Karpas-422 (cell line): ENCODE measurements around the gene SLC25A1. TPM values are rescaled to one million over a fixed set of nuclear protein-coding genes. Genes with fewer than 3 reads are reported as not detected.

Source experiments
- DNase-seq: peaks from one replicate; pipeline ENCODE4 v3.0.0-alpha.2; 2015
- H2AFZ ChIP-seq: fragments of 200-600 bp; sonication (generic); 2 replicates; pipeline ENCODE4 v1.6.1; 2014; ENCODE audit warnings: antibody characterized with exemption, low read length, mixed read lengths
- H3K27ac ChIP-seq: fragments of 200-600 bp; sonication (generic); 2 replicates; pipeline ENCODE4 v1.5.1; 2014; ENCODE audit warnings: mild to moderate bottlenecking, low read length, moderate library complexity
- H3K27me3 ChIP-seq: fragments of 200-600 bp; sonication (generic); 2 replicates; pipeline ENCODE4 v1.6.1; 2014; ENCODE audit warnings: low read length, mixed read lengths
- H3K36me3 ChIP-seq: fragments of 200-600 bp; sonication (generic); 2 replicates; pipeline ENCODE4 v1.6.1; 2014; ENCODE audit warnings: low read length, mixed read lengths; ENCODE audit not compliant: insufficient read depth
- H3K4me1 ChIP-seq: fragments of 200-600 bp; sonication (generic); 2 replicates; pipeline ENCODE4 v1.6.1; 2014; ENCODE audit warnings: mild to moderate bottlenecking, low read length, mixed read lengths
- H3K4me2 ChIP-seq: fragments of 200-600 bp; sonication (generic); 2 replicates; pipeline ENCODE4 v1.6.1; 2014; ENCODE audit warnings: low read length, low read depth, mild to moderate bottlenecking; ENCODE audit not compliant: poor library complexity, severe bottlenecking
- H3K4me3 ChIP-seq: fragments of 200-600 bp; sonication (generic); 2 replicates; pipeline ENCODE4 v1.5.1; 2014; ENCODE audit warnings: mild to moderate bottlenecking, antibody characterized with exemption, low read length, mixed read lengths
- H3K79me2 ChIP-seq: fragments of 200-600 bp; sonication (generic); 2 replicates; pipeline ENCODE4 v1.6.1; 2014; ENCODE audit warnings: mild to moderate bottlenecking, low read length, mixed read lengths
- H3K9ac ChIP-seq: fragments of 200-600 bp; sonication (generic); 2 replicates; pipeline ENCODE4 v1.6.0; 2014; ENCODE audit warnings: low read length
- H3K9me2 ChIP-seq: fragments of 200-600 bp; sonication (generic), shearing (Covaris generic); replicated peaks from 2 replicates; pipeline ENCODE4 v1.6.0; 2014; ENCODE audit warnings: mild to moderate bottlenecking, low read length, moderate library complexity; ENCODE audit not compliant: insufficient read depth
- H3K9me3 ChIP-seq: fragments of 300-700, 200-600 bp; sonication (generic); 2 replicates; pipeline ENCODE4 v1.6.1; 2014; ENCODE audit warnings: low read length, mixed read lengths
- H4K20me1 ChIP-seq: fragments of 200-600 bp; sonication (generic); 2 replicates; pipeline ENCODE4 v1.6.1; 2014; ENCODE audit warnings: mild to moderate bottlenecking, antibody characterized with exemption, low read length, low read depth; ENCODE audit not compliant: insufficient read depth
- total RNA-seq: library from RNA; depleted of rRNA; stranded (reverse); fragments of >200 nt; shearing (Covaris generic); gene quantifications from 2 replicates; pipeline ENCODE4 v1.2.3, GENCODE V29; 2014; ENCODE audit warnings: low replicate concordance

The SLC25A1 gene
- total RNA-seq, 1 experiment from 2014 or later = 163 TPM

DNA sequence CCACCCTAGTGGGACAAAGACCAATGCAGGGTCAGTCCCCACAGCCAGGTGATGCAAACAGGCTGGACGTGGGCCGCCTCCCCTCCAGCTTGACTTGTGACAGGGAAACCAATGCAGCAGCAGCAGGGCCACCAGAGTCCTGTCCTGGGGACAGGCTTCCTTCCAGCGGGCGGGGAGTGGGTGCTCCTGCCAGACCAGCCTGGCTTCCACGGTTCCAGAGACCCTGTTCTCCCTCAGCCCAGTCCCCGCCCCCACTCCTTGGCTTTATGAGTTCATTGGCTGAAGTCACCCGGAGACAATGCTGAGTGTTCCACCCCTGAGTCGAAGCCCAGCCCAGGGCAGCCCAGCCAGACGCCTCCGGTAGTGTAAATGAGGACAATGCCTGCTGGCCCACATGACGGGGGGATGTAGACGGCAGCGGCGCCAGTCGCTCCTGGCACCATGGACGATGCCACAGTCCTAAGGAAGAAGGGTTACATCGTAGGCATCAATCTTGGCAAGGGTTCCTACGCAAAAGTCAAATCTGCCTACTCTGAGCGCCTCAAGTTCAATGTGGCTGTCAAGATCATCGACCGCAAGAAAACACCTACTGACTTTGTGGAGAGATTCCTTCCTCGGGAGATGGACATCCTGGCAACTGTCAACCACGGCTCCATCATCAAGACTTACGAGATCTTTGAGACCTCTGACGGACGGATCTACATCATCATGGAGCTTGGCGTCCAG is 47.4 kb downstream of the SLC25A1 start, which contains the start of gene TSSK2:
Gene TSSK2, plus strand, starts transcription at position 350 of the 726 bp plus-strand sequence. Its CDS starts 92 bp downstream, at position 442.
- no peak within 1 kb of the TSS for H3K27ac ChIP-seq
- H3K79me2 ChIP-seq = no peaks in the 10 kb centered on the region
- no peaks in the 10 kb centered on the region for H3K36me3 ChIP-seq
- H3K9ac ChIP-seq = no peak within 1 kb of the TSS
- H4K20me1 ChIP-seq = no peaks in the 10 kb centered on the region
- H3K27me3 ChIP-seq = no peaks in the 10 kb centered on the region
- no peaks in the 10 kb centered on the region for H3K9me3 ChIP-seq
- no peaks in the 10 kb centered on the region for H3K4me1 ChIP-seq
- DNase-seq = no peak
- no peak within 1 kb of the TSS for H3K4me2 ChIP-seq
- no peaks in the 10 kb centered on the region for H3K9me2 ChIP-seq
- no peak within 1 kb of the TSS for H3K4me3 ChIP-seq
- no peak within 1 kb of the TSS for H2AFZ ChIP-seq

DNA sequence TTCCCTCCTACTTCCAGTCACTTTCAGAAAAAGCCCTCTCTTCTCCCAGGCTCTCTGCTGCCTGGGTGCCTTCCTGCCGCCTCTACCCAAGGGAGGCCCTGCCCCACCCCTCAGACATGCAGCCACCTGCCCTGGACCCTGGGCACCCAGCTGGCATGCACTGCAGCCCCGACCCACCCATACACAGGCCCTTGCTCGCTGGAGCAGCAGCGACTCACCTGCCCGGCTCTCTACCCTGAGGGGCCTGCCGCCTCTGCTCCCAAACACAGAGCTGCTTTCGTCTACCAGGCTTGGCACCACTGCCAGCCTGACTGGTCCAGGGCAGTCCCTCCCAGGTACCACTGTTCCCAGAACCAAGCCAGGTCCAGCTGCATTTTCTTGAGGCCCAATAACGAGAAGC is 48.7 kb downstream of the SLC25A1 start:
- H3K27me3 ChIP-seq = no peaks in the 10 kb centered on the region
- H3K9ac ChIP-seq = no peak overlapping the region

DNA sequence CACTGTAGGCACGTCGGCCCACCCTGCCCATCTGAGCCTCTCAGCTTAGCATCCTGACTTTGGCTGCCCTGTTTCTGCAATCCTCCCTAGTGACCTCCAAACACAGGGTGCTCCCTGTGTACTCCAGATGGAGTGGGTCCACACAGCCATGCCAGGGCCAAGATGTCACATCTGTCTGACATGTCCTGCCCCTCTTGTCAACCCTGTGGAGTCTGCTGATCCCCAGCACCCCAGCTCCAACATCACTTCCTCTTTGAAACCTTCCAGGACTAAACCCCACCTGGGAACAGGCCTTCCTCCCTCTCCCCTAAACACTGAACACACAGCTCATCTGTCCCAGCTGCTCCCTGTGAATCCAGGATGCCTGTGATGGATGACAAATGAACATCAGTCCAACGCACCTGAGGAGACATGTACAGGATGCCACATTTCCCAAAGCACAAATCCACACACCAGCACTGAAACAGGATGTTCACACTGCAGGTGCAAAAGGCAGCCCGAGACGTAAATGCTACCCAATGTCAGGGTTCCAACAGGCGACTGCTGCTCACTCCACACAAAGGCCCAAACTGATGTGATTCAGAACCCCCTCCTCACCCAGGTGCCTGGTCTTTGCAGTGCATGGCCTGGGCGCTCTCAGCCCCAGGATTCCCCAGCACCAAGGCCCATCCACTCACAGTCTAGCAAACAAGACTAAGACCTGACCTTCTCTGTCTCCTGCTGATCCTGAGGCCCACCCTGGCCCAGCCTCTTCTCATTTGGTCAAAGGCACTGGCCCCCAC is 49.4 kb downstream of the SLC25A1 start:
- H3K4me3 ChIP-seq = no peak overlapping the region
- no peaks in the 10 kb centered on the region for H3K36me3 ChIP-seq
- H2AFZ ChIP-seq = no peak overlapping the region
- H3K9me2 ChIP-seq = no peaks in the 10 kb centered on the region
- no peak for DNase-seq
- H3K27me3 ChIP-seq = no peaks in the 10 kb centered on the region
- no peaks in the 10 kb centered on the region for H3K4me1 ChIP-seq
- no peak overlapping the region for H3K9ac ChIP-seq
- H3K4me2 ChIP-seq = no peak overlapping the region
- no peak overlapping the region for H3K27ac ChIP-seq
- H4K20me1 ChIP-seq = no peaks in the 10 kb centered on the region
- H3K9me3 ChIP-seq = no peaks in the 10 kb centered on the region
- H3K79me2 ChIP-seq = no peaks in the 10 kb centered on the region

More for the DNA sequence above, 48.7 kb downstream of the SLC25A1 start:
- no peak for DNase-seq
- no peaks in the 10 kb centered on the region for H3K9me3 ChIP-seq
- H3K4me1 ChIP-seq = no peaks in the 10 kb centered on the region
- no peaks in the 10 kb centered on the region for H3K79me2 ChIP-seq
- H2AFZ ChIP-seq = no peak overlapping the region
- H3K27ac ChIP-seq = no peak overlapping the region
- no peak overlapping the region for H3K4me2 ChIP-seq
- H4K20me1 ChIP-seq = no peaks in the 10 kb centered on the region
- H3K9me2 ChIP-seq = no peaks in the 10 kb centered on the region
- no peak overlapping the region for H3K4me3 ChIP-seq
- H3K36me3 ChIP-seq = no peaks in the 10 kb centered on the region

DNA sequence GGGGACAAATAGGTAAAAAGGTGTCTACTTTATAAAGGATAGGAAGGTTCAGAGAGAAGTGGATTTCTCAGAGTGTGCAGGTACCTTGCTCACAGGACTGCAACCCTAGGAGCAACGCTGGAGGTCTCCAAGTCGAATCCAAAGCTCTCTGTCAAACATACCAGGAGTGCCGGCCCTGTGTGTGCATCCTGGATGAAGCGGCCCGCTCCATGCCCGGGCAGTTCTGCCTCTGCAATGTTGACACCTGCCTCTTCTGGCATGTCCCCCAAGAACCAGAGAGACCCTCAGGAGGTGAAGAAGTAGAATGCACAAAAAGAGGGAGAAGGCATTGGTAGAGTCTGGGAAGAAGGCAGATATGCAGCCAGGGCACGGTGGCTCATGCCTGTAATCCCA is 50.5 kb downstream of the SLC25A1 start:
- H3K27ac ChIP-seq = no peak overlapping the region
- no peaks in the 10 kb centered on the region for H4K20me1 ChIP-seq
- H3K4me1 ChIP-seq = peaks cover 4% of the 10 kb centered on the region
- H3K9me2 ChIP-seq = no peaks in the 10 kb centered on the region
- no peaks in the 10 kb centered on the region for H3K79me2 ChIP-seq
- H3K9me3 ChIP-seq = no peaks in the 10 kb centered on the region
- H3K36me3 ChIP-seq = no peaks in the 10 kb centered on the region
- no peak for DNase-seq
- no peak overlapping the region for H3K9ac ChIP-seq
- H2AFZ ChIP-seq = no peak overlapping the region
- no peak overlapping the region for H3K4me3 ChIP-seq
- H3K27me3 ChIP-seq = no peaks in the 10 kb centered on the region
- no peak overlapping the region for H3K4me2 ChIP-seq

DNA sequence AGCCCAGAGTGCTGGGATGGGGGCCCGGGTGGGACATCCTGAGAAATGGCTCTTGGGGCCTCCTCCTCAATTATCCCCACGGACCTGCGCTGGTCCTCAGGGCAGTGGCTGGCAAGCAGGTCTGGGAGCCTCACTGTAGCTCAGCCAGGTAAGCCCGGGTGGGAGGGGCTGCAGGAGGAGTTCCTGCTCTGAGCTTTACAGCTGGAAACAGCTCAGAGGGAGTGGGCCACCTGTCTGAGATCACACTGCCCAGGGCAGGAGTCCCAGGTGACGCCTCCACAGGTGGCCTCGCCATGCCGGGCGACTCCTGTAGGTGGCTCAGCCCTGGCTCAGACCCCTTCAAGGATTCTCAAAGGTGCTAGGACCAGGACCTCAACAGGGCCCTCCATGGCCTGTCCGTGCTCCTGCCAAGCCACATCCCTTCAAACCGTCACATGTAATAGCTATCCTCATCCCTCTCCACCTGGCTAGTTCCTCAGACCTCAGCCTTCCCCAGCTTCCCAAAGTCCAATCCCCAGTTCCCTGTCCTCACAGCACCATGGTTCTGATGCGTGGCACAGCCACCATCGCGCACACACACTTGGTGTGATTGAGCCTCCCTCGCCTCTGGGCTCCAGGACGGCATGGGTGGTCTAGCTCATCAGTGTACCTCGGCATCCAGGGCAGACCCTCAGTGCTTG is 51.1 kb downstream of the SLC25A1 start:
- Histone ChIP-seq H3K27ac (no peak overlapping the region), H3K36me3 (no peaks in the 10 kb centered on the region), H3K4me3 (no peak overlapping the region), H3K4me1 (peaks cover 10% of the 10 kb centered on the region), H3K79me2 (no peaks in the 10 kb centered on the region), H3K9ac (no peak overlapping the region), H3K9me3 (no peaks in the 10 kb centered on the region), H3K4me2 (no peak overlapping the region), H4K20me1 (no peaks in the 10 kb centered on the region), H3K27me3 (no peaks in the 10 kb centered on the region), H2AFZ (no peak overlapping the region), H3K9me2 (no peaks in the 10 kb centered on the region)
- no peak for DNase-seq

DNA sequence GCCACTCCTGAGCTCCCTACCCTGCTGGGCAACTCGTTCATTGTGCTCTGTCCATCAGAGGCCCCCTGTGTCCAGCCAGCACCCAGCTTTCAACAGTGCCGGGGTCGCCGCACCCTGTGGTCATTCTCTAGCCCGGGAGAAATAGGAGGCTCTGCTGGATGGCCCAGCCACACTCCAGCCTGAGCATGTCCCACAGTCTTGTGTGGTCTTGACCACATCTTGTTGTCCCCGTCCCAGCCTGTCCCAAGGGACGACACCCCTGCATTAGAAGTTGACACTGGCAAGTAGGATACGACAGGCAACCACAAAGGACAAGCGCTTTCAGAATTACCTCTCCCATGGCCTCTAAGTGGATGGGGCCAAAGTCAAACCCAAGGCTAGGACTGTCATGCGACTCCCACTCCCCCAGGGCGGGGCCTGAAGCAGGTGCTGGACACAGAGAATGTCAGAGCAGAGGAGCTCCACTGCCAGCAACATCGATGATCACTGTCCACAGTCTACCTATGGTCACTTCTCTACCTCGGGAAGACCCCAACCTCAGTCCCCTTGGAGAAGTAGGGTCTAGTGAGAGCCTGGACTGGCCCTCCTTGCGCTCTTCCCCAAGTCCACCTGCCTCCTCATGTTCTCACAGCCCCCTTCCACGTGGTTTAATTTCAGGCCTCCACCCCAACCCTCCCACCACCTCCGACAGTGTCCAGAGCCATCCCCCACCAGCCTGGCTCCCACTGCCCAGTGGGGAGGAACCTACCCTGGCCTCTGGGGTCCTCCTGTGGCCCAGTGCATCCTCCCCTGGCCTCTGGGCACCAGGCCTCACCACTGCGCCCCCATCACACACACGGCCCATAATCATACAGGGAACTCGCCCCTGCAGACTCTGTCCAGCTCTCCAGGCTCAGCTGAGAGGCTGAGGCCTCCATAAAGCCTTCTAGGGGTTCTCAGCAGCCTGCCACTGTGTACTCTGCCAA is 51.9 kb downstream of the SLC25A1 start:
- H3K27ac ChIP-seq = no peak overlapping the region
- H3K4me1 ChIP-seq = peaks cover 10% of the 10 kb centered on the region
- H3K36me3 ChIP-seq = no peaks in the 10 kb centered on the region
- H3K79me2 ChIP-seq = peaks cover 6% of the 10 kb centered on the region
- no peaks in the 10 kb centered on the region for H3K9me3 ChIP-seq
- H2AFZ ChIP-seq = no peak overlapping the region
- H3K9me2 ChIP-seq = no peaks in the 10 kb centered on the region
- H3K4me2 ChIP-seq = no peak overlapping the region
- no peak overlapping the region for H3K4me3 ChIP-seq
- no peaks in the 10 kb centered on the region for H3K27me3 ChIP-seq
- H3K9ac ChIP-seq = no peak overlapping the region
- peaks cover 1% of the 10 kb centered on the region; the same call in 1 of the 2 replicates for H4K20me1 ChIP-seq
- no peak for DNase-seq
